Hematopoietic multipotent progenitor cell treated with erythropoietin and hydrocortisone succinate and interleukin-3 and kit ligand, for 15 days (in vitro differentiated cells): Measurements from ENCODE around the gene UCN2.

Experiments used
- DNase-seq: peaks from one replicate; pipeline ENCODE4 v3.0.0-alpha.2; 2015; ENCODE audit warnings: low spot score

UCN2 gene

DNA sequence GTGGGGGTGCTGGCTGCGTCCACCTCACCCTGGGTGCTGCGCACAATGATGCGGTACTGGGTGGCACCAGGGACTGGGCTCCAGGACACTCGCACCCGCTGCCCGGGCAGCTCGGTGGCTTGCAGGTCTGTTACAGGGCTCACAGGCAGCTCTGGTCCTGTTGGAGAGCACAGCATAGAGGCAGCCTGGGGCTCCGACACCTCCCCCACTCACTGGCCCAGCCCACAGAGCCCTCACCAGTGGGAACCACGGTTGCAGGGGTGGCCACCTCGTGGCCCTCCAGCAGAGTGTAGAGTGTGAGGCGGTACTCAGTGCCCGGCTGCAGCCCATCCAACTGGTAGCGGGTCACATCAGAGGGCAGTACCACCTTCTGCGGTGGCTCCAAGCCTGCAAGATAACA, 27.9 kb upstream of the UCN2 start:
- no peak for DNase-seq

DNA sequence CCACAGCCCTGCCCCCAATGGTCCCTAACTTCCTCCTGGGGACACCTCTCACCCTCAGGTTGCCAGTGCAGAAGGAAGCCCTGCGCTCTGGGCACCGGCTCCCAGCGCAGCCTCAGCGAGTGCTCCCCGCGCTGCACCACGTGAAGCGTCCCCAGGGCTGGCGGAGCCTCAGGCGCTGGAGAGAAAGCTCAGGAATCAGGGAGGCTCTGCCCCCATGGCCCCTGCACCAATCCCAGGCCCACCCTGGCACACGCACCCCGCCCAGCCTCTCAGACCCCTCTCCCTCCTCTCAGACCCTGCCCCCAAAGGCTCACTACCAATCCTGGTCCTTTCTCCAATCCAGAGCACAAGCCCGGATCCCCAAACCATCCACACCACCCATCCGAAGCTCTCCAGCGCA, 24.6 kb upstream of the UCN2 start:
- DNase-seq = no peak

DNA sequence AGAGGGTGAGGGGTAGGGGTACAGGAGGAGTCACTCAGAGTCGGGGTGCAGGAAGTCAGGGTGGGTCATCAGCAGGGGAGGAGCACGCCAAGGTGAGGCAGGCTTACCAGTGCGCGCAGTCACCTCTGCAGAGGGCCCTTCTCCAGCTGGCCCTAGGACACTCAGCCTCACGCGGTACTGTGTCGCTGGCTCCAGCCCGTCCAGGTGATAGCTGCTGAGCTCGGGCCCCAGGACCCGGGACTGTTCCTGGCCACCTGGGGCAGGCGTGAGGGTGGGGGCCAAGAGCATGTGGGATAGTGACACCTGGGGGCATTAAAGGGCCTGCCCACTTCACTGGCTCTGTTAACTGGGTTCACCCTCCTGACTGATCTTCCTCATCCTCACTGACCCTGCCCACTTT, 24.1 kb upstream of the UCN2 start:
- no peak for DNase-seq

DNA sequence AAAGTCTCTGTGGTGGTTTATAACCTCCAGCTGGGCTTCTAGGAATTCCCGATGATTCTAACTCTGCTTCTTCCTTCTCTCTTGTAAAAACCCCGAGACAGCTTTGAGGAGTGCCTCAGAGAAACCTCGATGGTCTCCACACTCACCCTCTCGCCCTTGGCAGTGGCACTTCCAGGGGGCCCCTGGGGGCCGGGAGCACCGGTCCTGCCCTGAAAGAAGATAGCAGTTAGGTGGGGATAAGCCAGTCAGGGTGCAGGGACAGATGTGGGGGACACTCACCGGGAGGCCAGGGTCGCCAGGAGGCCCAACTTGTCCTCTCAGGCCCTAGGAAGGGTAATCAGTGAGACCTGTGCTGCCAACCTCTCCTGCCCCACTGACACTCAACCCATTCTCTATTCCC, 21.8 kb upstream of the UCN2 start:
- DNase-seq = no peak

DNA sequence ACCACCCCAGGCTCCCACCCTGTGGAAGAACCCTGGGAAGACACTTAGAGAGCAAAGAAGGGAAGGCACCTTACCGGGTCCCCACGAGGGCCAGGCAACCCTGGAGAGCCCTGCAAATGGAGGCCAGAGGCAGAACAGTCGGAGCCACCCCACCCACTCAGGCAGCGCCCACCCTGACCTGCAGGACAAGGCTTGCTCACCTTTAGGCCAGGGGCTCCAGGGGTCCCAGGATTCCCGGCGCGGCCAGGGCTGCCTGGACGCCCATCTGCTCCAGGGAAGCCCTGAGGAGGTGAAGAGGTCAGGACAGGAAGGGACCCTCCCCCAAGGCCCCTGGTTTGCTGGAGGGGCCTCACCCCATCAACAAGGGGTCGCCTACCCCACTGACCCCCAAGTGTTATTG, 21.3 kb upstream of the UCN2 start:
- no peak for DNase-seq

DNA sequence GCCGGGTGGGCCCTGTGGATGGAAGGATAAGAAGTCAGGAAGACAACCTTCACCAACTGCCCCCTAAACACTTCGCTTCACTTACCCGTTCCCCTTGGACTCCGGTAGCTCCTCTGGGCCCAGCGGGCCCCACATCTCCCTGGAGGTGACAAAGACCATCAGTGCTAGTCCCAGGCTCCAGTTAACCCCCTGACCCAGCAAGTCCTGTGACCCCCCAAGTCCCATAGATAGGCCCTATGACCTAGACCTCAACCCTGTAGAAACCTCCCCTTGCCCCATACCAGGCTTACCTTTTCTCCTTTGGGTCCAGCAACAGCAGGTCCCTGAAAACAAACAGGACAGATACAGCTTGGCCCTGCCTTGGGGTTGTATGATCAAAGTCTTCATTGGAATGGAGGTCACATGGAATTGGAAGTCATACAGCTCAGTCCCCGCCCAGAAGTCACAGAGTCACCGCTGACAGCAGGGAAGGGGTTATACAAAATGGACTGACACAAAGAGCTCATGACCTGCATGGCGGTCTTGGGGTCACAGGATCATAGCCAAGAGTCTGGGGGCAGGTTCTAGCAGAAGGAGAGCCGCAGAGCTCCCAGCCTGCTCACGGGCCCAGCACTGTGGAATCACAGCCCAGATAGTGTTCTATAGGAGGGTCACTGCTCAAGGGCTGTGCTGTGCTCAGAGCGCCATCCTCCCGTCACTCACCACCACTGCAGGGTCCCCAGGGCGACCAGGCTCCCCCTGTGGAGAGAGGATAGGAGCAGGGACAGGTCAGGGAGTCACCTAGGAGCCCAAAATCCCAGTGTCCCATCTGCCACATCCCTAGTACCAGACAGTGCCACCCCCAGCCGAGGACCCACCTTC, 18.3 kb upstream of the UCN2 start:
- no peak for DNase-seq

DNA sequence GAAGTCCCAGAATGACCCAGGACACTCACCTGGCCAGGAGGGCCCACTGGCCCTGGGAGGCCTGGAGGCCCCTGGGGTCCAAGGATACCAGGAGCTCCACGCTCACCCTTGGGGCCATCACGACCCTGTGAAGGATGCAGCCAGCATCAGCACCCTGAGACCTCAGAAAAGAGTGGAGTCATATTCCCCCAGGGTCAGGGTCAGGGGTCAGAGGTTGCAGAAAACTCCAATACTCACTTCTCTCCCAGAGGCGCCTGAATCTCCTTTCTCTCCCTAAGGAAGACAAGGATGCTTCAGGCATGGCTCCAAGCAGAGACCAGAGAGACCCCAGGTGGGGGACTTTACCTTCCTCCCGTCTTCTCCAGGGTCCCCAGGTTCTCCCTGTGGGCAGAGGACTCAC, 13.1 kb upstream of the UCN2 start:
- DNase-seq = no peak

DNA sequence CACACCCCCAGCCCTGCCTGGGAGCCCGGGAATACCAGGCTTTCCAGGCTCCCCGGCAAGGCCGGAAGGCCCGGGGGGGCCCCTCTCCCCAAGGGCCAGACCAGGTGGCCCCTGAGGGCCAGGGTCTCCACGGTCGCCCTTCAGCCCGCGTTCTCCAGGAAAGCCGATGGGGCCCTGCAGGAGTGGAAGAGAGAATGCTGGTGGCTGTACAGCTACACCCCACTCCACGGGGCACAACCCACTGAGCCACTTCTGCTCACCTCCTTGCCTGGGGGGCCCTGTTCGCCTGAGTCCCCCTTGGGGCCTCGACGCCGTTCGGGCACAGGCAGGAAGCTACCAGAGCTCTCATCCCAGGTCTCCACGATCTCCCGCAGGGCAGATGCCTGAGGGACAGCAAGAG, 11.8 kb upstream of the UCN2 start:
- DNase-seq = no peak

DNA sequence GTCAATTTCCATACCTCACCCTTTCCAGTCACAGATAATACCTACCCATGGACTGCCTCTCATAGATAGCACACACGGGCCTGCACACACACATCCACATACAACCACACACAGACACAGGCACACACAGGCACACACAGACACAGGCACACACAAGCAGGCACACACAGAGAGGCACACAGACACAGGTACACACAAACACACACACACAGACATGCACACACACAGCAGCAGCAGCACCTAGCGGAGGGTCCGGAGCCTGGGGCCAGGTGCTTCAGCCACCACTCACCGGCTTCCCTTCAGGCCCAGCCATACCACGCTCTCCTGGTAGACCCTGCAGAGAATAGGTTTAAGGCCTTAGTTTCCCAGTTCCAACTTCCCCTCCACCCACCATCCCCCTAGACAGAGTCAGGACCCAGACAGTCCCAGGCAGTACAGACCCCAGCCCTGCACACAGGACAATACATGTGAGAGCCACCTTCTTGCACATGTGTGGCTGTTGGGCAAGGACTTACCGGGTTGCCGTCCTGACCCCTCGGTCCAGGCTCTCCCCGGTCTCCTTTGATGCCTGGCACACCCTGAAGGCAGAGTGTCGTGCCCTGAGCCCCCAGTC, 10.5 kb upstream of the UCN2 start:
- DNase-seq = no peak

DNA sequence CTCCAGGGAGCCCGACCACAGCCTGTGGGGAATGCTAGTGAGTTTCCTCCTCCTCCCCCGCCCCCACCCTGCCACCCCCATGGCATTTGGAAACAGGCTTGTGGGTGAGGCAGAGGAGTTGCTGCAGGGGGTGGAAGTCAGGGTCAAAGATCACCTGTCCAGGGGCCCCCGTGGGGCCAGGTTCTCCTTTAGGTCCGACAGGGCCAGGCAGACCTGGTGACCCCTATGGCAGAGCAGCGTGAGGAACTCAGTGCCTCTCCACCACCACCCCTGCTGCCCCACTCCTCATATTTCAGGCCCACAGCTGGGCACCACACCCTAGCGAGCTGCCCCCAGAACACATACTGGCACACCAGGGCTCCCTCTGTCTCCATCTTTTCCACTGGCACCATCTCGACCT, 8.9 kb upstream of the UCN2 start:
- no peak for DNase-seq

DNA sequence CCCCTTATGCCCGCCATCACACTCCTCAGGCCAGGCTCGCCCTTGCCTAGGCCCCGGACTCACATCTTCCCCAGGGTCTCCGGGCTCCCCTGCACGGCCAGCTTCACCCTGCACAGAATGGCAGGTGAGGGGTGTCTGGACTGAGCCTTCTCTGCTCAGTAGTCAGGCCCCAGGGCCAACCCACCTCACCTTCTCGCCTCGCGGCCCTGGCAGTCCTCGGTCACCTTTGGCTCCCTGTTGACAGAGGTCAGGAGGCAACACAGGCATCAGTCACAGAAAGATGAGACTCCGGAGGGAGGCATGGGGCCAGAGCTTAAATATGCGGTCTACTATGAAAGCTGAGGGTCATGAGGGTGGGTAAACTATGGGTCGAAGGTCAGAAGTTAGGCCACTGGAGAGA, 8.4 kb upstream of the UCN2 start:
- DNase-seq = no peak

DNA sequence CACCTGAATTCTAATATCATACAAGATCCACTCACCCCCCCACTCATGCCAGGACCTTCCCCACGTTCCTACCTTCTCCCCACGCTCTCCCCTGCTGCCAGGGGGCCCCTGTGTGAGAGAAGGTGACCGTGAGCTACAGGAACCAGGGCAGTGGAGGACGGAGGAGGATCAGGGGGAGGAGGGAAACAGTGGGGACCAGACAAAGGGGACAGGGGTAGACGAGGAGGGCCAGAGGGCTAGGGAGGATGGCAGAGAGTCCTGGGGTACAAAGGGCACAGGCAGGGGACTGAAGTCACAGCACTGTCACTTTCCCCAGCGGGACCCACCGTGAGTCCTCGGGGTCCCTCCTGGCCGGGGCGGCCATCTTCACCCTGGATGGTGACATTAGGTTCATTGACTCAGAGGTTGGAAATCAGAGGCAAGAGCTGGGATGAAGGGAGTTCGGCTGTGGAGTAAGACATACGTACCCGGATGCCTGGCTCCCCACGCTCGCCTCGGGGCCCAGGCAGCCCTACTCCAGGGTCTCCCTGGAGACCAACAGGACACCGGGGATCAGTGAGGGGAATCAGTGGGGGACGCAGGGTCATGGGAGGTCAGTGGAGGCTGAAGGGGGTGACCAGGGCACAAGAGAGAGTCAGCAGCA, 6.3 kb upstream of the UCN2 start:
- DNase-seq = no peak

DNA sequence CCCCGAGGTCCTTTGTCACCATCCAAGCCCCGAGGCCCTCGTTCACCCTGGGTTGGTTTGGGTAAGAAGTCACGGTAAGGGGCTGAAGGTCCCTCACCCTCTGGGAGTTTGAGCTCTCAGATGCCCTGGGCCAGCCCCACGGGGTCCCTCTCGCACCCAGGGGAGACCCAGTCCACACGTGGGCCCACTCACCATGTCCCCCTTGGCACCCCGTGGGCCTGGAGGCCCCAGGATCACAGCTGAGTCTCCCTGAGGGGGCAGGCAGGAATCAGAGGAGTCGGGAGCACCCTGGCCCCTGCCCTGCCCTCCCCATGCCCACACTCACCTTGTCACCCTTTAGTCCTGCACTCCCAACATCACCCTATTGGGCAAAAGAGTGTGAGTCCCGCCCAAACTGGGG, 5.8 kb upstream of the UCN2 start:
- DNase-seq = no peak

DNA sequence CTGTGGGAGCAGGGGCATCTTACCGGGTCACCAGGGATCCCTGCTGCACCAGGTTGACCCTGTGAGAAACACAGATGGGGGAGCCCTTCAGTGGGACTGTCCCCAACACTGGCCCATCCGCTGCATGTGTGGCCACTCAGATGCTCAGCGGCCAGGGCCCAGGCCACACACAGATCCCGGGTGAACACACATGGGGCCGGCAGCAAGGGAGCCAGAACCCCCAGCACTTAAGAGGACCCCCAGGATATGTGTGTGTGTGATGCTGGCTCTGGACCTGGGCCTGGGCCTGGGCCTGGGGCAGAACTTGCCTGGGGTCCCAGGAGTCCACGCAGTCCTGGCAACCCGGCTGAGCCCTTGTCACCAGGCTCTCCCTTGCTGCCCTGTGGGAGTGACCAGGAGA, 4.9 kb upstream of the UCN2 start:
- DNase-seq = no peak

DNA sequence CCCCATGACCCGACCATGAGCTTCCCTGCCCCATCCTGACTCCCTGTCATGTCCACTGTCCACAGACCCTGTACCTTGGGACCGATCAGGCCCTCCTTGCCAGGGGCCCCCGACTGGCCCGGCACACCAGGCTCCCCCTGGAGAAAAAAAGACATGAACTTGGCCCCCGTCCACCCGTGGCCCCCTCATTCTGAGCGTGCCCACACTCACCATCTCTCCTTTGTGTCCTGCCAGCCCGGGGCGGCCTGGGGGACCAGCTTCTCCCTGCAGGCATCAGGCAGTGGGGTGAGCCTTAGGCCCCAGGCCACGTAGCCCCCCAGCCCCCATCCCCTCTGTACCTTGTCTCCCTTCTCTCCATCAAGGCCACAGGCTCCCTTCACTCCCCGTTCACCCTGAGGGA, 3.9 kb upstream of the UCN2 start:
- DNase-seq = no peak

DNA sequence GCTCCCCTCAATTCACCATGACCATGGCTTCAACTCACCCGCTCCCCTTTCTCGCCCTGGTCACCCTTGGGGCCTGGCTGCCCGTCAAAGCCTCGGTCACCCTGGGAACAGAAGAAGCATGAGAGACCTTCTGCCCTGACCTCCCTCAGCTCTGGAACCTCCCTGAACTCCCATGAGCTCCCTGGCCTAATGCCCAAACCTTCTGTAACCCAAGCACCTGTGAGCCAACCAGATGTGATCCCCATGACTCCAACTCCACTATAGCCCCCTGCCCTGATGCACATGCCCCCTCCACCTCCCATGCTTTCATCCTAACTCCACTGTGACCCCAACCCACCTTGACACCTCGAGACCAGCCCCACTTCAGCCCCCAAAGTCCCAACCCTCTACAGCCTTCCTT, 3.5 kb upstream of the UCN2 start:
- DNase-seq = no peak

DNA sequence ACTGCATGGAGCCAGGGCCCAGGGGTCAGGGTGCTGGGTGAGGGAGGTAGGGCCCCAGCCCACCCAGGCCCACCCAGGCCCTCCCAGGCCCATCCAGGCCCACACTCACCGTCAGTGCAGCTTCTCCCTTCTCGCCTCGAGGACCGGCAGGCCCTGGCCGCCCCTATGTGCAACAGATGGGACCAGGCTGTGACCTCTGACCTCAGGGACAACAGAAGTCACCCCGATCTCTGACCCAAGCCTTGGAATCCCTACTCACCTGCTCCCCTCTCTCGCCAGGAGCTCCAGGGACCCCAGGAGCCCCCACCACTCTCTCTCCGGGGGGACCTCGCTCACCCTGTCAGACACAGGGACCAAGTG, 2.8 kb upstream of the UCN2 start:
- DNase-seq = no peak

DNA sequence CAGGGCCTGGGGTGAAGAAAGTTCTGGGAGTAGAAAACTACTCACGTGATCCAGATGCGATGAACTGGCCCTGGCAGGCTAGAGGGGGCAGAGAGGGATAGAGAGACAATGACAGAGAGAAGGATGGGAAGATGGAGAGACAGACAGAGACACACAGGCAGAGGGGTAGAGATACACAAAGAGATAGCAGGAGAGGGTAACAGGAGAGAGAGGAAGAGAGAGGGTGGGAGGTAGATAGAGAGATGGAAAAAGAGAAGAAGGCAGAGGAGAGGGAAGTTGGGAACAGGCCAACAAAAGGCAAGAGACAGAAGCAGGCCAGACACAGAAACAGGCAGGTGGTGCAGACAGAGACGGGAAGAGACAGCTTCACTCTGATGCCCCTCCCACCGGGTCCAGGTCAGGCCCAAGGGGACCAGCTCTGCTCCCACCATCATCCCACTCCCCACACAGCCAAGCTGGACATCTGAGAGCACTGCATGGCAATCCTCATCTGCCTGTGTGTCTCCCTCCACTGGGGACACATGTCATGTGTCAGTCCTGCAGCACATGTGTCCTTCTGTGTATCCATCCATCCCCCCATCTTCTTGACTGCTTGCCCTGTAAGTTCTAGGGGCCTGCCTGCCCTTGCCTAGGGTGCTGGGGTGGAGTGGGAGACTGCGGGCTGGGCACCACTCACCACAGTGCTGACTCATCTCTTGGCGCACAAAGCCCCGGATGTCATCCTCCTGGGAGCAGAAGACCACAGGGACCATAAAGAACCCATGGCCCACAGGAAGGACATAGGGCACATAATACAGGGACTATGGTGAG, 2.2 kb upstream of the UCN2 start:
- DNase-seq = no peak

DNA sequence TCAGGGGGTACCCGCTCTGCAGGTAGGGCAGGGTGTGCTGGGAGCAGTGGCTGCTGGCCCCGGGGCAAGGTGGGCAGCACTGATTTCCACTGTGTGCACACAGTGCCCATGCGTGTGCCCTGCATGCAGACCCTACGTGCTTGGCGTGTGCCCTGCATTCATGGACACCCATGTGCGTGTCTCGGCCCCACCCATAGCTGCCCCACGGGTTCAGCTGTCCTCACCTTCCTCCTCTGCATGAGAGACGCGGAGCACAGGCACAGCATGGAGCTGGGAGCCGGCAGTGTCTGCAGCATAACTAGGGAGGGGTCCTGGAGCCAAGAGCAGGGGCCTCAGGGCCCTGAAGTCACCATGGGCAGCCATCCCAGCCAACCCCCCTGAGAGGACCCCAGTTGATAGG, 1.6 kb upstream of the UCN2 start:
- no peak for DNase-seq

DNA sequence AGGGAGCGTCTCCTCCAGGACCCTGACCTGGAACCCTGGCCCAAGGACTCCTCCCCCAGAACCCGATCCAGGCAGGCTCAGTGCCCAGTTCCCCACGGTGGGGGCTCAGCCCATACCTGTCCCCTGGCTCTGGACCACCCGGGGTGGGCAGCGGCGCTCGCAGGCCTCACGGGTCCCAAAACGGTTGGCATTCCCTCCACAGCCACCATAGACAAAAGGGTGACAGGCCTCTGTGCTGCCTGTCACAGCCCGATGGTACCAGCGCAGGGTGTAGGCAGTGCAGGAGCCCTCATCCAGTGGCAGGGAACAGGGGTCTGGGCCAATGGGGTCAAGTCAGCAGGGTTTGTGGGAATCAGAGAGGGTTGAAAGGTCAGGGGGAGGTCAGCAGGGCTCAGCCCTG, 1.1 kb upstream of the UCN2 start:
- no peak for DNase-seq

DNA sequence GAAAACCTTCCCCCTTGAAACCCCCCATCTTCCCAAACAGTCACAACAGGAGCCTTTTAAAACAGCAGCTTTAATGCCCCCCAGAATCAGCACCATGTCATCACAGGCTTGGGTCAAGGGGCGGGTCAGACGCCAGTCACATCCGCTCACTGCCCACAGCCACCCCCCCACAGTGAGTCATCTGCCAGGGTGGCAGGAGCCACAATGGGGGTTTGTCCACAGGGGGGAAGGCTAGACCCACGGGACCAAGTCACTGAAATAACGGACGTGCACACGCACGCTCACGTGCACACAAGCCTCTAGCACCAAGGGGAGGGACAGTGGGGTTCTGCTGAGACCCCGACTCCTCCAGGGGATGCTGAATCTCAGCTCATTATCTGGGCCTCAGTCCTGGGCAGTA, 441 bp upstream of the UCN2 start:
- DNase-seq = no peak

DNA sequence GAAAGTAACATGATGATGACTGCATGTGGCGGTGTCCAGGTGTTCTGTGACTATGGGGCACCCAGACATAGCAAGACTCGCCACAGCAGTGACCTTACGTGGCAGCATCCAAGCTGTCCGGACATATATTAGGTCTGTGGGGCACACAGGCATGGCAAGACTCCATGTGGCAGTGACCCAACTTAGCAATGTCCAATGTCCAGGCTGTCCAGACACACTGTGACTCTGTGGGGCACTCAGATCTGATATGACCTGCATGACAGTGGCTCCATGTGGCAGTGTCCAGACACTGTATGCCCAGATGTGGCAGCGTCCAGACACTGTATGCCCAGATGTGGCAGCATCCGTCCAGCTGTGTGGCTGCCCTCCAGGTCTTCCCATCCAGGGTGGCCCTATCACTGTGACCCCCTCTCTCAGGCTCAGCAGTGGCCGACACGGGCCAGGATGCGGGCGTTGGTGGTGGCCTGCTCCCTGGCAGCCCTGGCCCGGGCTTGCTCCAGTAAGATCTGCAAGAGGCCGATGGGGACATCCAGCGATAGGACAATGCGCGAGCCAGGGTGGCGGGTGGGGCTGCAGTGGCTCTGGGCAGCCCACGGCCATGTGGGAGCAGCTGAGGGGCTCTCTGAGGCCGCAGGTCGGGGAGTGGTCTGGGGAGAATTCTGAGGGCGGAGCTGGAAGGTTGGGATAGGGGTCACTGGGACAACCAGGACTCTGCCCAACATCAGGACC, 1.1 kb downstream of the UCN2 start:
- no peak for DNase-seq
